Measurements from ENCODE around the gene DDN.

- TF ChIP-seq POLR2A (IDR thresholded peaks at IDR 0.05) (no peak), CTCF (IDR thresholded peaks at IDR 0.05) (peak in 1 of 6 experiments; percentile 20)
Observed at GRCh38 chr12:49017891-49018260, 18.7 kb upstream of the DDN start.

Measured in esophagus squamous epithelium (tissue), 4 donors.